Measurements from ENCODE around the gene MLLT10.
"Not testable (repeated sequence)": the region's sequence is repeated elsewhere in the genome, so short reads cannot be mapped to it uniquely, and the experiment has no call there.

The MLLT10 gene

GRCh38 chr10:21625623-21626229 lies 91.7 kb downstream of the MLLT10 start:
- H3K4me3 Mint-ChIP-seq, result no peak overlapping the region
- H3K27ac Mint-ChIP-seq, result peak overlapping the region; percentile 5
- H3K9me3 Mint-ChIP-seq, result no peaks in the 10 kb centered on the region
- H3K4me1 Mint-ChIP-seq (ENCODE audit: low read depth), result peaks cover 28% of the 10 kb centered on the region
- no peaks in the 10 kb centered on the region for H3K27me3 Mint-ChIP-seq (ENCODE audit: low read depth)
- peaks cover 57% of the 10 kb centered on the region for H3K36me3 Mint-ChIP-seq (ENCODE audit: low read depth)
- no peak for DNase-seq (ENCODE audit: low spot score)

- no peak overlapping the region for H3K27ac Mint-ChIP-seq
- H3K4me3 Mint-ChIP-seq, result no peak overlapping the region
- H3K9me3 Mint-ChIP-seq, result no peaks in the 10 kb centered on the region
- DNase-seq (ENCODE audit: low spot score), result no peak
- peaks cover 62% of the 10 kb centered on the region for H3K36me3 Mint-ChIP-seq (ENCODE audit: low read depth)
- H3K4me1 Mint-ChIP-seq (ENCODE audit: low read depth), result peaks cover 31% of the 10 kb centered on the region
- no peaks in the 10 kb centered on the region for H3K27me3 Mint-ChIP-seq (ENCODE audit: low read depth)
Observed at GRCh38 chr10:21626457-21627161, 92.6 kb downstream of the MLLT10 start.

- no peak for DNase-seq (ENCODE audit: low spot score)
- Mint-ChIP-seq H3K9me3 (no peaks in the 10 kb centered on the region), H3K27me3 (ENCODE audit: low read depth) (no peaks in the 10 kb centered on the region), H3K4me1 (ENCODE audit: low read depth) (peaks cover 34% of the 10 kb centered on the region), H3K4me3 (no peak overlapping the region), H3K36me3 (ENCODE audit: low read depth) (peaks cover 67% of the 10 kb centered on the region), H3K27ac (no peak overlapping the region)
Observed at GRCh38 chr10:21627331-21627730, 93.3 kb downstream of the MLLT10 start.

DNA sequence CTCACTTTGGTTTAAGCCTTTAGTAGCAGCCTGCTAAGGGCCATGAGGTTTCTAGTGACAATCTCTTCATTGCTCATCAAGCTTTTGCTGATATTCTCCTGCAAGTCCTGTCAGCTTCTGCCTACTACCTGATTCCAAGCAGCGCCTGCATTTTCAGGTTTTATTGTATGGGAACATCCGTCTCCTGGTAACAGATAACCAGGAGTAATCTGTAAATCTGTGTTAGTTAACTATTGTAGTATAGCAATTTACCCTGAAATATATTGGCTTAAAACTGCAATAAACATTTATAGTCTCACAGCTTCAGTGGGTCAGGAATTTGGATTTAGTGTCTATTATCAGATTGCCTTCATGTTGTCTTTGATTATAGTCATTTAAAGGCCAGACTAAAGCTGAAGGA lies 94.0 kb downstream of the MLLT10 start:
- Mint-ChIP-seq H3K36me3 (ENCODE audit: low read depth) (peaks cover 60% of the 10 kb centered on the region), H3K4me3 (no peak overlapping the region), H3K27ac (no peak overlapping the region), H3K27me3 (ENCODE audit: low read depth) (no peaks in the 10 kb centered on the region), H3K4me1 (ENCODE audit: low read depth) (peaks cover 34% of the 10 kb centered on the region), H3K9me3 (no peaks in the 10 kb centered on the region)
- DNase-seq (ENCODE audit: low spot score), result no peak

DNA sequence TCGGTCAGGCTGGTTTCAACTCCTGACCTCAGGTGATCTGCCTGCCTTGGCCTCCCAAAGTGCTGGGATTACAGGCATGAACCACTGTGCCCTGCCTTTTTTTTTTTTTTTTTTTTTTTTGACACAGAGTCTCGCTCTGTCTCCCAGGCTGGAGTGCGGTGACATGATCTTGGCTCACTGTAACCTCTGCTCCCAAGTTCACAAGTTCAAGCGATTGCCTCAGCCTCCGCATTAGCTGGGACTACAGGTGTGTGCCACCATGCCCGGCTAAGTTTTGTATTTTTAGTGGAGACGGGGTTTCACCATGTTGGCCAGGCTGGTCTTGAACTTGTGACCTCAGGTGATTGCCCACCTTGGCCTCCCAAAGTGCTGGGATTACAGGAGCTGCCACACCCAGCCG lies 94.6 kb downstream of the MLLT10 start:
- H3K27ac Mint-ChIP-seq; H3K4me3 Mint-ChIP-seq; H3K27me3 Mint-ChIP-seq (ENCODE audit: low read depth); H3K9me3 Mint-ChIP-seq; DNase-seq (ENCODE audit: low spot score): not testable (repeated sequence)
- Mint-ChIP-seq H3K36me3 (ENCODE audit: low read depth) (peaks cover 60% of the 10 kb centered on the region), H3K4me1 (ENCODE audit: low read depth) (peaks cover 34% of the 10 kb centered on the region)

DNA sequence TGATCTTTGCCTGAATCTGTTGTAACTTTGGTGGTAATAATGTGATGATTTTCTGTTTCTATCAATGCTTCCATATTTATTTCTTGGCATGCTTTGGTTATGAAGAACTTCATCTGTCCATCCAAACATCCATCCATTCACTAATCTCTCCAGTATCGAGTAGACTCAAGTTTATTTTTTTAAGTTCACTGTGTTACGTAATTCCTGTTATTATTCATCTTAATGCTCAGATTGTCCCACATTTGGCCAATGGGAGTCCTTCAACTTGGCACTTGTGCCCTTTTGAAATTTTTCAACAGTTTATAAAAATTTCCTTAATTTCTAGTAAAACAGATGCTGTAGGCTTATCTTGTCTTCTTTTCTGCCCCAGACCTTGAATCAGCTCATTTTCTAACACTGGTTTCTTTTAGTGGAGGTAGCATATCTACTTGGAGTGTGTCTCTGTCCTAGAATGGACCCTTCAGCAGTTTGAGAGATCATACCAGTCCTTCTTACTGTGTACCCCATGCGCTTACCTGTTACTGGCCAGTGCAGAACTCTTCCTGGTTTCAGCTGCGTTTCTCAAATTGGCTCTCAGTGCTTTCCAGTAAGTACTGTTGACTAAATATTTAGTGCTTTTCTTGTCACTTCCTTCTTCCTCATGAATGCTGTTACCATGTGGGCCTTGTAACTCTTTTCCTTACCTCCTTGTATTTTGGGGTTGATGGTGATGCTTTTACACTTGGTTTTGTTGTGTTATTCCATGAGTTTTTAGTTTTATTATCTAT lies 100.8 kb downstream of the MLLT10 start:
- H3K4me3 Mint-ChIP-seq, result no peak overlapping the region
- no peak for DNase-seq (ENCODE audit: low spot score)
- H3K4me1 Mint-ChIP-seq (ENCODE audit: low read depth), result peaks cover 8% of the 10 kb centered on the region
- H3K27ac Mint-ChIP-seq, result no peak overlapping the region
- peaks cover 32% of the 10 kb centered on the region for H3K36me3 Mint-ChIP-seq (ENCODE audit: low read depth)
- no peaks in the 10 kb centered on the region for H3K9me3 Mint-ChIP-seq
- H3K27me3 Mint-ChIP-seq (ENCODE audit: low read depth), result no peaks in the 10 kb centered on the region

DNA sequence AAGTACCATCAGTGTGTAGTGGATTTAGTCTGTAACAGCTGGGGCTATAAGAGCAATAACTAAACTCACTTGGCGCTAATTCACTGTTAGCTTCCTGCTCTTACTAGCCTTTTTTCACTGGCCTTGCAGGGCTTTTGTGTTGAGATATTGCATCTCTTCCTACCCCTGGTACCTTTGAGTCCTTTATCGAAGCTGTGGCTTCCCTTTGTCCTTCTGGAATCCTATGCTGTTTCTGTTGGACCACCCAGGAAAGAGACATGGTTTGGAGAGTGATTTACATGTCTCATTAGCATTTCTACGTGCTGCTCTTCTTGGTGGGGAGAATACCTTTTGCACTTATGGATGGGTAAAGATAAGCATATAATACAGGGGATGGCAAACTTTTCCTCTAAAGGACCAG lies 103.8 kb downstream of the MLLT10 start:
- Mint-ChIP-seq H3K9me3 (no peaks in the 10 kb centered on the region), H3K27ac (no peak overlapping the region), H3K4me1 (ENCODE audit: low read depth) (peaks cover 2% of the 10 kb centered on the region), H3K4me3 (no peak overlapping the region), H3K36me3 (ENCODE audit: low read depth) (peaks cover 16% of the 10 kb centered on the region), H3K27me3 (ENCODE audit: low read depth) (no peaks in the 10 kb centered on the region)
- DNase-seq (ENCODE audit: low spot score), result no peak

DNA sequence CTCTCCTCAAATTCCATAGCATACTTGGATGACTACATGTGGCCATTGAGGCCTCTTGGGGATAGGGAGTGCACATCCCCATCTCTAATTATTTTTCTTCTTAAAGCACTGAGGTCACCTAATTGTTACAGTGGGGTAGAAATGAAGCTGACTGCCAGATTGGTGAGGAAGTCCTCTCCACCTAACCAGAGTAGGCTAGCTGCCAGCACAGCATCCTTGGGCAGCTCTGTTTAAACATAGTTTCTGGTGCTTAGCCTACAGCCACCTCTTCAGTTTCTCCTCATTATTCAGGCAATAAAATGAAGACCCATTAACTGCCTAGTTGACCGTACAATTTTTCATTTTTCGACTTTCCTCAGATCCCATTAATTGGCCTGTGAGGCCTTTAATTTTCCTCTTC lies 104.6 kb downstream of the MLLT10 start:
- Mint-ChIP-seq H3K4me3 (no peak overlapping the region), H3K4me1 (ENCODE audit: low read depth) (peaks cover 2% of the 10 kb centered on the region)

DNA sequence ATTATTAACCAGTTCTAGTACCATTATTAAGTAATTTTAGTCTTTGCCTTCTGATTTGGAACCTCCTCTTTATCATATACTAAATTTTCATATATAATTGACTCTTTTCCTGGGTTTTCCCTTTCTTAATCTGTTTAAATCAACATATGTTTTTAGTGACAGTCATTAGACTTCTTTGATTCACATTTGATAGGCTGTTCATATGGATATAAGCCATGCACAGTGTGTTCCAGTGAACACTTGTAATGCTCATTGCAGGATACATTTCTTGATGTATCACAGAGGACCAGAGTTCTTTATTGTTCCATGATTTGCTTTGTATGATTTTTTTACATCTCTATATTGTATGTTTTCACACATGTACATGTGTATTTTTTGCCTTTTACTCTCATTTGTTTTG lies 114.0 kb downstream of the MLLT10 start:
- DNase-seq (ENCODE audit: low spot score), result no peak
- no peak overlapping the region for H3K4me3 Mint-ChIP-seq
- H3K36me3 Mint-ChIP-seq (ENCODE audit: low read depth), result peaks cover 24% of the 10 kb centered on the region
- H3K27ac Mint-ChIP-seq, result no peak overlapping the region
- peaks cover 18% of the 10 kb centered on the region for H3K4me1 Mint-ChIP-seq (ENCODE audit: low read depth)
- H3K9me3 Mint-ChIP-seq, result no peaks in the 10 kb centered on the region
- no peaks in the 10 kb centered on the region for H3K27me3 Mint-ChIP-seq (ENCODE audit: low read depth)

More for the DNA sequence above, 104.6 kb downstream of the MLLT10 start:
- no peak overlapping the region for H3K27ac Mint-ChIP-seq
- H3K9me3 Mint-ChIP-seq, result no peaks in the 10 kb centered on the region
- H3K27me3 Mint-ChIP-seq (ENCODE audit: low read depth), result no peaks in the 10 kb centered on the region
- peaks cover 16% of the 10 kb centered on the region for H3K36me3 Mint-ChIP-seq (ENCODE audit: low read depth)
- DNase-seq (ENCODE audit: low spot score), result no peak

DNA sequence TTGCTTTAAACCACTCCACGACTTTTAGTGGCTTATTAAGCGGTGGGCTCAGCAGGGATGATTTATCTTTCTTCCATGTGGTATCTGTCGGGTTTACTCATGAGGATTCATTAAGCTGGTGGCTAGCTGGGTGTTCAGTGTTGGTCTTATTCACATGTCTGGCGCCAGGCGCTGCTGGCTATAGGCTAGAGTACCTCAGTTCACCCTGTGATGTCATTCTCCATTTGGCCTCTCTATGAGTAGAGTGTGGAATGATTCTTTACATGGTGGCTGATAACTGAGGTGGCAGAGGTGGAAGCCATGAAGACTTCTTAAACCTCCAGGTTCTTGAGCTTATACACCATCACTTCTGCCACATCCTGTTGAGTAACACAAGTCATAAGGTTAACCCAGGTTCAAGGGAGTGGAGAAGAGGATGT lies 115.4 kb downstream of the MLLT10 start:
- Mint-ChIP-seq H3K9me3 (no peaks in the 10 kb centered on the region), H3K4me3 (peak overlapping the region; percentile 58), H3K36me3 (ENCODE audit: low read depth) (peaks cover 24% of the 10 kb centered on the region), H3K4me1 (ENCODE audit: low read depth) (peaks cover 18% of the 10 kb centered on the region), H3K27ac (peak overlapping the region; percentile 79), H3K27me3 (ENCODE audit: low read depth) (no peaks in the 10 kb centered on the region)
- DNase-seq (ENCODE audit: low spot score), result peak; percentile 5

DNA sequence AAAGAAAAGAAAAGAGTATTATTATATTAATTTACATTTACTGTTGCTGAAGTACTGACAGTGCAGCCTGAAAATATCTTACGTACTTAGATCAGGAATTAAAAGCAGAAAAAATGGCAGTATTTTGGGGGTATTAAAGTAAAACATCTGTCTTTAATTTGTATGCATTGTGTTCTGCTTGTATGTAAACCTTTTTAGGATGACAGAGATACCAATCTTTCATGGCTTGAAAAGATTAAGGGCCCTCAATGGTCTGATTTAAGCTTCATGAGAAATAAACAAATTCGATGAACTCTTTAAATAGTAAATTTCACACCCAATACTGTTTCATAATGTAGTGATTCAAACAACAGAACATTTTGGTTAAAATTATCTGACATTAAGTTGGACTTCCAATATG lies 116.3 kb downstream of the MLLT10 start:
- Mint-ChIP-seq H3K4me3 (no peak overlapping the region), H3K4me1 (ENCODE audit: low read depth) (peaks cover 16% of the 10 kb centered on the region), H3K27ac (no peak overlapping the region), H3K36me3 (ENCODE audit: low read depth) (peaks cover 24% of the 10 kb centered on the region), H3K27me3 (ENCODE audit: low read depth) (no peaks in the 10 kb centered on the region), H3K9me3 (no peaks in the 10 kb centered on the region)
- DNase-seq (ENCODE audit: low spot score), result no peak

- peaks cover 5% of the 10 kb centered on the region for H3K36me3 Mint-ChIP-seq (ENCODE audit: low read depth)
- no peaks in the 10 kb centered on the region for H3K27me3 Mint-ChIP-seq (ENCODE audit: low read depth)
- H3K4me3 Mint-ChIP-seq, result no peak overlapping the region
Observed at GRCh38 chr10:21655236-21655635, 121.2 kb downstream of the MLLT10 start.

DNA sequence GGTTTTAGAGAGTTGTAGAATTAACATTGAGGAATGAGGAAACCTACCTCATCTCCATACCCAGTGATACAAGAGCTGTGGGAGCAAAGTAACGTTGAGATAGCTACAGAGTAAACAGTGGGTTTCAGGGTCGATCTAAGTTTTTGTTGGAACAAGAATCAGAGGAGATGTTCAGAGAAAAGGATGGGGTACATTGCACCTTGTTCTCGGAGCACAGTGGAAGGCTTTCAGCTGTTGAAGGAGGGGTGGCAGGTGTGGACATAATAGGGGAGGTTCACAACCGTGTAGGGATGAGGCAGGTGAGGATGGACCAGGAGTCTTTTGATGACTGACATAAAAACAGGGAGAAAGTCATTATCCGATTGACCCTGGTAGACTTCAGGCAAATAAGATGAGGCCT lies 121.7 kb downstream of the MLLT10 start:
- peaks cover 4% of the 10 kb centered on the region for H3K4me1 Mint-ChIP-seq (ENCODE audit: low read depth)
- DNase-seq (ENCODE audit: low spot score), result no peak
- H3K27me3 Mint-ChIP-seq (ENCODE audit: low read depth), result no peaks in the 10 kb centered on the region
- no peaks in the 10 kb centered on the region for H3K9me3 Mint-ChIP-seq
- H3K4me3 Mint-ChIP-seq, result no peak overlapping the region
- H3K36me3 Mint-ChIP-seq (ENCODE audit: low read depth), result peaks cover 5% of the 10 kb centered on the region
- H3K27ac Mint-ChIP-seq, result no peak overlapping the region

More at GRCh38 chr10:21655236-21655635, 121.2 kb downstream of the MLLT10 start:
- Mint-ChIP-seq H3K27ac (no peak overlapping the region), H3K9me3 (no peaks in the 10 kb centered on the region), H3K4me1 (ENCODE audit: low read depth) (peaks cover 4% of the 10 kb centered on the region)
- no peak for DNase-seq (ENCODE audit: low spot score)

DNA sequence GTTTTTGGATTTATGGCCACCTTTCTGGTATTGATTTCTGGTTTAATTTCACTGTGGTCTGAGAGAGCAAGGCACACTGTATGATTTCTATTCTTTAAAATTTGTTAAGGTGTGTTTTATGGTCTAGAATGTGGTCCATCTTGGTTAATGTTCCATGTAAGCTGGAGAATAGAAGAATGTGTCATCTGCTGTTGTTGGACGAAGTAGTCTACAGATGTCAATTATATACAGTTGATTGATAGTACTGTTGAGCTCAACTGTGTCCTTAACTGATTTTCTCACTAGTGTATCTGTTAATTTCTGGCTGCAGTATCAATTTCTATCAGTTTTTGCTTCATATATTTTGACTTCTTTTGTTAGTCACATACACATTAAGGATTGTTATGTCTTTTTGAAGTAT lies 127.1 kb downstream of the MLLT10 start:
- H3K27me3 Mint-ChIP-seq (ENCODE audit: low read depth), result no peaks in the 10 kb centered on the region
- no peaks in the 10 kb centered on the region for H3K9me3 Mint-ChIP-seq
- no peak overlapping the region for H3K27ac Mint-ChIP-seq
- peaks cover 19% of the 10 kb centered on the region for H3K4me1 Mint-ChIP-seq (ENCODE audit: low read depth)
- no peak for DNase-seq (ENCODE audit: low spot score)
- peaks cover 5% of the 10 kb centered on the region for H3K36me3 Mint-ChIP-seq (ENCODE audit: low read depth)
- H3K4me3 Mint-ChIP-seq, result no peak overlapping the region

Measured in T-helper 2 cell treated with Interferon-gamma antibody and Interleukin-4, amounts not matched to agents 5 μg/mL and 100 μg/mL, for 36 hours (primary cell).